Measurements from ENCODE around the gene HOXB1. TPM values are rescaled to one million over a fixed set of nuclear protein-coding genes. Genes with fewer than 3 reads are reported as not detected.
"Not testable (repeated sequence)": the region's sequence is repeated elsewhere in the genome, so short reads cannot be mapped to it uniquely, and the experiment has no call there.

The HOXB1 gene
- polyA plus RNA-seq, 1 experiment = not detected

- TF ChIP-seq CTCF (IDR thresholded peaks at IDR 0.05; ENCODE audit: insufficient read depth, low read depth, low read length) = no peak
- ChIA-PET POLR2A (no interaction called here), CTCF (interaction anchor here (1.2 to 2.4 kb wide), 2 partner anchors 10 to 46 kb away, joined by 4 to 7 read pairs; no protein-coding TSS in a partner anchor)
Measured at GRCh38 chr17:48539177-48539576, 8.4 kb upstream of the HOXB1 start.

GRCh38 chr17:48537316-48537715, 6.5 kb upstream of the HOXB1 start:
- Histone ChIP-seq H3K36me3 (ENCODE audit: control insufficient read depth, insufficient read depth, low read length) (no peaks in the 10 kb centered on the region), H3K27me3 (ENCODE audit: control insufficient read depth, insufficient read depth, low read length) (peaks cover 8% of the 10 kb centered on the region), H3K4me3 (ENCODE audit: low read depth, low read length) (no peak overlapping the region)
- DNase-seq (ENCODE audit: low read depth) = no peak
- ChIA-PET POLR2A (no interaction called here), CTCF (no interaction called here)
- TF ChIP-seq CTCF (IDR thresholded peaks at IDR 0.05; ENCODE audit: insufficient read depth, low read depth, low read length) = no peak

More at GRCh38 chr17:48539177-48539576, 8.4 kb upstream of the HOXB1 start:
- Histone ChIP-seq H3K27me3 (ENCODE audit: control insufficient read depth, insufficient read depth, low read length) (peaks cover 8% of the 10 kb centered on the region), H3K4me3 (ENCODE audit: low read depth, low read length) (no peak overlapping the region), H3K36me3 (ENCODE audit: control insufficient read depth, insufficient read depth, low read length) (no peaks in the 10 kb centered on the region)
- DNase-seq (ENCODE audit: low read depth) = peak; percentile 68

- POLR2A ChIA-PET; H3K4me3 ChIP-seq (ENCODE audit: low read depth, low read length); CTCF ChIA-PET; DNase-seq (ENCODE audit: low read depth); H3K36me3 ChIP-seq (ENCODE audit: control insufficient read depth, insufficient read depth, low read length): not testable (repeated sequence)
- peaks cover 10% of the 10 kb centered on the region for H3K27me3 ChIP-seq (ENCODE audit: control insufficient read depth, insufficient read depth, low read length)
Measured at GRCh38 chr17:48535793-48536559, 5.2 kb upstream of the HOXB1 start.

- H3K36me3 ChIP-seq (ENCODE audit: control insufficient read depth, insufficient read depth, low read length) = no peaks in the 10 kb centered on the region
- CTCF ChIA-PET = interaction anchor here (0.6 kb wide), 1 partner anchor 21 kb away, joined by 3 read pairs; no protein-coding TSS in a partner anchor
- no peak for DNase-seq (ENCODE audit: low read depth)
- no peak overlapping the region for H3K4me3 ChIP-seq (ENCODE audit: low read depth, low read length)
- H3K27me3 ChIP-seq (ENCODE audit: control insufficient read depth, insufficient read depth, low read length) = peaks cover 33% of the 10 kb centered on the region
- POLR2A ChIA-PET = no interaction called here
- TF ChIP-seq CTCF (IDR thresholded peaks at IDR 0.05; ENCODE audit: insufficient read depth, low read depth, low read length) = no peak
Measured at GRCh38 chr17:48532261-48532660, 1.4 kb upstream of the HOXB1 start.

GRCh38 chr17:48530208-48530886, 464 bp downstream of the HOXB1 start:
- ChIA-PET CTCF (no interaction called here), POLR2A (no interaction called here)
- no peak for DNase-seq (ENCODE audit: low read depth)
- H3K4me3 ChIP-seq (ENCODE audit: low read depth, low read length) = no peak overlapping the region
- H3K36me3 ChIP-seq (ENCODE audit: control insufficient read depth, insufficient read depth, low read length) = no peaks in the 10 kb centered on the region
- no peak for TF ChIP-seq CTCF (IDR thresholded peaks at IDR 0.05; ENCODE audit: insufficient read depth, low read depth, low read length)
- peaks cover 42% of the 10 kb centered on the region for H3K27me3 ChIP-seq (ENCODE audit: control insufficient read depth, insufficient read depth, low read length)

All from BJ (cell line).